Globus pallidus (tissue), 1 donor: ENCODE results near the gene TNFRSF14.
"Not testable (repeated sequence)": the region's sequence is repeated elsewhere in the genome, so short reads cannot be mapped to it uniquely, and the experiment has no call there.

ENCODE experiments used
- DNase-seq: peaks from one replicate; pipeline ENCODE4 v3.0.0-alpha.2; 2015; ENCODE audit warnings: low spot score

Gene TNFRSF14

DNA sequence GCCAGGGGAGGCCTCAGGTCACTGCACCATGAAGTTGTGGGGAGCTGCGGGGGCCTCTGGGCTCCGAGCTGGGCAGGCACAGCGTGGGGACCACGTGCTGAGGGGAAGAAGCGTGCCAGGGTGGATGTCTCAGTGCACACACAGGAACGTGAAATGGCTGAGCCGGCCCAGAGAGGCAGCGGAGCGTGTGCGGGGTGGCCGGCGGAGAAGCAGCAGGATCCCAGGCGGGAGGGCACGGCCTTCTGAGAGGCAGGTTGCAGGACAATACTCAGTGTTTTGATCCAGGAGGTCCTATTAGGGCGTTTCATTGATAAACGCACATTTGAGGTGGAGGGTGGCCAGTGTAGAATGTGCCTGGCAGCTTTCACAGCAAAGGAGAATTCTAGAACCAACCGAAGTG, 12.9 kb downstream of the TNFRSF14 start:
- DNase-seq = no peak

DNA sequence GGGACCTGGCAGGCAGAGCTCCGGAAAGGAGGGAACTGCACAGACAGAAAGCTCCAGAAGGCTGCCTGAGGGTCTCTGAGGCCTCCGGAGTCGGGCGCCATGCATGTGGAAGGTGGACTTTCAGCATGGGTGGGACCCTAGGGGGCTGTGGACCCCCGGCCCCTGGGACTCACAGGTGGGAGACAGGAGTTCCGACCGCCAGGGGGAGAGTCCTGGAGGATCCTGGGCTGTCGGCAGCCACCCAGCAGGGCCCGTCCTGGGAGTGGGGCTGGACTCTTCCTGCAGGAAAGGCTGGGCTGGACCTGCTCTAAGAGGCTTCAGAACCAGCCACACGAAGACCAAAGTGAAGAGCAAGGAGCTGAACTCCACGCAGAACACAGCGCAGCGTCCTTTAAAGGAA, 13.5 kb downstream of the TNFRSF14 start:
- DNase-seq = not testable (repeated sequence)

DNA sequence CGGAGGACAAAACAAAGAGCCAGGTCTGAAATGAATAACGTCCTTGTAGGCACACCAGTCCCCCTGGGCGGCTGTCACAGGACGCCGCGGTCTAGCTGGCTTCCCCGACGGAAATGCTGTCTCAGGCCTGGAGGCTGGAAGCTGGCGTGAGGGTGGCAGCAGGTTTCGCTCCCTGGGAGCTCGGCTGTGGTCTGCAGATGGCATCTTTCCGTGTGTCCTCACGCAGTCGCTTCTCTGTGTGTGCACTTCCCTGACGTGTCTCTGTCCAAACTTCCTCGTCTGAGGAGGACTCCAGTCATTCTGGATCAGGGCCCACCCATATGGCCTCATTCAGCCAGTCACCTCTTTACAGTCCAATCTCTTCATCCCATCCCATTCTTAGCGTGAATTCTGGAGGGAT, 14.2 kb downstream of the TNFRSF14 start:
- no peak for DNase-seq

DNA sequence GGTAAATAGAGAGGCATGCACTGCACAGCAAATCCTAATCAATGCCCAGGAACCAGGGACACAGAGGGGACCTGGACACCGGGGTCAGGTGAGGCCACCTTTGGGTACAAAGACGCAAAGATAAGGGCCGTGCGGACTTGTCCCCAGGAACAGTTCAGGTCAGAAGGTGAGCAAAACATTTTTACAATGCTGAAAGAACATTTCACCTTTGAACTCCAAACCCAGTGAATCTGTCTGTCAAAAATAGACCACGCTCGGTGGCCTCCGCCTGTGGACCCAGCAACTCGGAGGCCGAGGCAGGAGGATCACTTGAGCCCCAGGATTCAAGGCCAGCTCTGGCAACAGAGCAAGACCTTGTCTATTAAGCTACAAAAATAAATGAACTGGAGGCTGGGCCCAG, 15.2 kb downstream of the TNFRSF14 start:
- no peak for DNase-seq

DNA sequence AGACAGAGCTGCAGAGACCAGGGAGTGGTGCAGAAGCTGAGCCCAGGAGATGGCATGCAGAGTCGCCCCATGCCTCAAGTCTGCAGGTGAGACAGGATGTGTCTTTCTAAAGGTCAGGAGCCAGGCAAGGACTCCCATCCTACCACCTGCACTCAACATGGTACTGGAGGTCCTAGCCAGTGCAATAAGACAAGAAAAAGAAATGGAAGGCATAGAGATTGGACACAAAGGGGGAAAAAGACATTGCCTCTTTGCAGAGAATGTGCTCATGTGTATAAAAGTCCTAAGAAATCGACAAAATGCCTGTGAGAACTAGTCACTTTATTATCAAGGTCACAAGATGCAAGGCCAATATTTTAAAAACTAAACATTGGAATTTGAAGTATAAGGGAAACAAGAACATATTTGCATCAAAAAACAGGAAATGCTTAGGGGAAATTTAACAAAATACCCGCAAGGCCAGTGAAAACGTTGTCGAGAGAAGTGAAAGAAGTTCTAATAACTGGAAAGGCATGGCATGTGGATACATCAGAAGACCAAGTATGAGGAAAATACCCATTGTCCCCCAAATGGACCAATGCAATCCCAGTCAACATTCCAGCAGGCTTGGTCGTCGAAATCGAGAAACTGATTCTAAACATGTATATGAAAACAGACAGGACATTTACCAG, 17.2 kb downstream of the TNFRSF14 start:
- no peak for DNase-seq

DNA sequence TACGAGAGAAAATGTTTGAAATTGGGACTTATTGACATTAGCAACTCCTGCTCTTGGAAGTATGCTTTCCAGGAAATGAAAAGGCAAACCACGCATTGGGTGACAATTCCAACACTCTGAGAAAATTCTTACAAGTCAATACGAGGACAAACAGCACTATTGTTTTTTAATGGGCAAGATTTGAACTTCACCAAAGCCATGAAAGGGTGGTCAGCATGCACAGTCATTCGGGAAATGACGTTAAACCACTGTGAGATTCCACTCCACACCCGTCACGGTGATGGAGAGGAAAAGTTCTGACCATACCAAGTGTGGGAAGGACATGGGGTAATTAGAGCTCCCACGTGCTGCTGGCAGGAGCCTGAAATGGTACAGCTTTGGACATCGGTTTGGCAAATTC, 18.2 kb downstream of the TNFRSF14 start:
- no peak for DNase-seq

DNA sequence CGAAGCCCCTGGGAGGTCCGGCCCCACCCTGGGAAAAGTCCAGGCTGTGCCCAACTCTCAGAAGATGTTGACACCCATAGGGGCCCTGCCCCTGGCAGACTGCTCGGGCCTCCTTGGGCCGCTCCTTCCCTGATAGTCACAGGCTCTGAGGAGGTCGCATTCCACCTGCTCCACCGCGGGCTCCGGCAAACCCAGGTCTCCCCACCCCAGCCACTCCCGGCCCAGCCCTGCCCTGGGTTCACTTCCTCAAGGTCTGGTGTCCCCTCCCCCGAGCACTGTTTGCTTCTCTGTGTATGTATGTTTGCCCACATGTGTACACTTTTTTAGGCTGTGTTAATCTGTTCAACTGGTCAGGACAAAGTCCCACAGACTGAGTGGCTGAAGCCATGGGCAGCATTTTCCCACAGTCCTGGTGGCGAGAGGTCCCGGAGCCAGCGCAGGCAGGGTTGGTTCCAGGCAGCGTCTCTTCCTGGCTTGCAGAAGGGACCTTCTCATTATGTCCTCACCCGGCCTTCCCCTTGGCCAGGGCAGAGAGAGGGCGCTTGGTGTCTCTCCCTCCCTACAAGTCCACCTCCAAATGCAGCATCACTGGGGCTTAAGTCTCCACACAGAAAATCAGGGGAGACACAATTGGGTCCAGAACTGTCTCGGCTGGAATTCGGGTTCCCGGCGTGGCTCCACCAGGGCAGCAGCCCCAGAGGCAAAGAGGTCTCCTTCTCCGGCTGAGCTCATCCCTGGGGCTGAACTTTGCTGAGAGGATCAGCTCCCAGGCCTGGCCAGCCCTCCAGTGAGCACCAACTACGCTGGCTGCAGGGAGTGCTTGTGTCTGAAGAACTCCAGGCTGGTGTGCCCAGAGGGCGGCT, 19.9 kb downstream of the TNFRSF14 start:
- DNase-seq = no peak

DNA sequence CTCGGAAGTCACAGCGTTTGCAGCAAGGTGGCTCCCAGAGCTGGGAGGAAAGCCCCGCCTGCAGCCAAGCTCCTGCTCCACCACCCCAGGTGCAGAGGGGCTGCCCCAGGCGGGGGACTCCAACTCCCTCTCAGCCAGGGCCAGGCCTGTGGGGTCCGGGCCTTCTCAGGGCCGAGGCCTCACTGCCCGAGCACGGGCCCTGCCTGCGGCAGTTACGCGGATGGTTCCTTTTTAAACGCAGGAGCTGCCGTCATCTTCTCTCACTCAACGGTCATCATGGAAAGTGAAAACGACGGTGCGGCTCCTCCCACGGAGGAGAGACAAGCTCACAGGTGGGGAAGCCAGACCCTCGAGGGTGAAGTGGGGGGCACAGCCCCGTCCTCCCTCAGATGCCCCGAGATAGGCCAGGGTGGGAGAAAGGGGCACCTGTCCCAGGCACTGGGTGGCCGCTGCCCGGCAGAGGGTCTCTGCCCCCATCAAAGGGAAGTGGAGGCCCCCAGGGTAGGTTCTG, 21.4 kb downstream of the TNFRSF14 start:
- DNase-seq = not testable (repeated sequence)

DNA sequence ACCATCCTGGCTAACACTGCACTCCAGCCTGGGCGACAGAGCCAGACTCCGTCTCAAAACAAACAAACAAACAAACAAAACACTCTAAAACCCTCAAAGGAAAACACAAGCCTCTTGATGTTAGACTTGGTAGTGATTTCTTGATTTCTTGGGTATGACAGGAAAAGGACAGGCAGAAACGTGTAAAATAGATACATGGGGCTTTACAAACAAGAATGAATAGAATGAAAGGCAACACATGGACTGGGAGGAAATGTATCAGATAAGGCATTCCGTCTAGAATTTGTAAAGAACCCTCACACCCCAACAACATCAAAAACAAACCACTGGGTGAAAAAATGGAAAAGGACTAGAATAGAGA, 22.6 kb downstream of the TNFRSF14 start:
- DNase-seq = no peak

DNA sequence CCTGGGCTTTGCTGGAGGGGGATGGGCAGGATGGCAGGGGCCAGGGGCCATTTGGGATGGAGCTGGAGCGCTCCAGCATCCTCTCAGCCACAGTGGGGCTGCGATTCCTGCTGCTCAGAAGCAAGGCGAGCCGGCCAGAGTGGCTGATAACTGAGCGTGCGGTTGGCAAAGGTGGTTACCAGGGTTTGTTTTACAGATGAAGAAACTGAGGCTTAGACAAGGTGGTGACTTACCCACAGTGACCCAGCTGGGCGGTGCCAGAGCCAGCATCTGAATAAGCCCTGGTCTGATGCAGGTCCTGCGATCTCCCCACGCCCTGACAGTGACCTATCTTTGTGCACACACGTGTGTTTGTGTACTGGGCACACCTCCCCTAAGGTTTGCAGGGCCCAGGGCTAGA, 24.5 kb downstream of the TNFRSF14 start:
- no peak for DNase-seq

DNA sequence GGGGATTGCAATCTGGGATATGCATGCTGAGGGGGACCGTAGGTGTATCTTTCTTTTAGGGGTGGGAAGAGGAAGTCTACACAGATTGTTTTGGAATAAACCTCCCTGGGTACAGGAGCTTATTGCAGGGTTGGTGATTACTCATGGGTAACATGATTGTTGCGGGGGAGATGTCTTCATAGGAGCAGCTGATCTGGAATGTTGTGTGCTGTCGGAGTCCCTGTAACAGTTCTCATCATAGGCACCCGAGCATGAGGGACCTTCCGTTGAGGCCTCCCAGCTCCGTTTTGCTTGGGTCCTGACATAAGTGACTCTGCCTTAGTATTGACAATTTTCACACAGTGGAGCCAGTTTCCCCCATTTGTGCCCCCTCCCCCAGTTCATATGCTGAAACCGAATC, 26.2 kb downstream of the TNFRSF14 start:
- no peak for DNase-seq

DNA sequence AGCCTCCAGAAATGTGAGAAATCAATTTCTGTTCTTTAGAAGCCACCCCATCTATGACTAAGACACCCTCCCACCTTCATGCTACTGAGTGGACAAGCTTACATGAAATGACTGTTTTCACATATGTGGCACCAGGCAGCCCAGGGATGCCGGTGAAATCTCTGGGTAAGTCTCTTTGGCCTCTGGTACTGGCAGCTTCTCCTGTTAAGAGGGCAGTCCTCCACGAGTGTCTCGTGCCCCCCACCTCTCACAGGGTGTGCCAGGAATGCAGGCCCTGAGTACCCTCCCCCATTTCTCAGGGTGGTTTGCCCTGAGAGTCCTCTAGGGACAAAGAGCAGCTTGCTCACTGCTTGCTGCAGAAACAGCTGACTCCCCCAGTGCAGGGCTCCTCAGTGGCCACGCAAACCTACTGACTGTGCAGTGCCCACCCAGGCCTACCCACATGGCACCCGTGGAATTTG, 27.2 kb downstream of the TNFRSF14 start:
- DNase-seq = no peak

DNA sequence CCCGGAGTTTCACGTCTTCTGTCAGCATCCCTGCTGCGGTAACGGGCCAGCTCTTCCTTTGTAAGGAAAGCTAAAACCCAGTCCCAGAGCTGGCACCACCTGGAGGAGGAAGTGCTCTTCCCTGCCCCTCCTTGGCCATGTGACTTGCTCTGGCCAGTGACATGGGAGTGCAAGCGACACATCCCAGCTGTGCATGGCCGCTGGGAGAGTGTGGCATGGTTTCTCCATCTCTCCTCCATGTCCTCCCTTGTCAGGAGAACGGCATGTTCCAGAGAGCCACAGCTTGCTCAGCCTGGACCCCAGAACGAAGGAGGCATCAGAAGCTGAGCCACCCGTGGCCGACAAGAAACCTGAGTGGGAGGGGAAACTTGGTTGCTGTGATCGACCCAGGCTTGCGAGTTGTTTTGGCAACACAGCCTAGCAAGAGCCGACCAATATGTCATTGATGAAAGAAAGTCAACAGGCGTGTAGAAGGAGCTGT, 27.7 kb downstream of the TNFRSF14 start:
- DNase-seq = no peak

DNA sequence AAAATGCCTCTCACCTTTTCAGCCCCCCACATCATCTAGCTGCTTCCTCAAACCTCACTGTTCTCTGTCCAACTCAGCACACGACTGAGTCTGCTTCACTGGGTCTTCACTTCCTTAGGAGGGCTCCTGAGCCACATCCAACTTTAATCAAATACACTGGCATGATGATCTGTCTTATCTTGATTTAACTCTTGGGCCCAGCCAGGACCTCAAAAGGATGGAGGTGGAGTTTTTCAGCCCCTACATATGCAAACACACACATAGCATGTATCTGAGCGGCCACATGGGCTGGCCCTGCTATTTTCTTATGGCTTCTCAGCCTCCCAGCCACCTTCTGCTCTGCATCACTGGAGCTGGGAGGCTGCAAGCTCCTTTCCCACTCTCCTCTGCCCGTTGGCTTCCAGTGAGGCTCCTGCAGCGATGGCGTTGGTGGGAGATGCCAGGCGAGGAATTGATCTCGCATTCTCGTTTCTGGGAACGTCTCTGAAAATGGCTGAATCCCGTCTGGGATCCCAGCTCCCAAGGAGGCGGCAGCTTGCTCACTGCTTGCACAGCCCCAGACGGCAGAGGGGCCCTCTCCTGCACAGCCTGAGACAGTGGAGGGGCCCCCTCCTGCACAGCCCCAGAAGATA, 28.6 kb downstream of the TNFRSF14 start:
- no peak for DNase-seq

DNA sequence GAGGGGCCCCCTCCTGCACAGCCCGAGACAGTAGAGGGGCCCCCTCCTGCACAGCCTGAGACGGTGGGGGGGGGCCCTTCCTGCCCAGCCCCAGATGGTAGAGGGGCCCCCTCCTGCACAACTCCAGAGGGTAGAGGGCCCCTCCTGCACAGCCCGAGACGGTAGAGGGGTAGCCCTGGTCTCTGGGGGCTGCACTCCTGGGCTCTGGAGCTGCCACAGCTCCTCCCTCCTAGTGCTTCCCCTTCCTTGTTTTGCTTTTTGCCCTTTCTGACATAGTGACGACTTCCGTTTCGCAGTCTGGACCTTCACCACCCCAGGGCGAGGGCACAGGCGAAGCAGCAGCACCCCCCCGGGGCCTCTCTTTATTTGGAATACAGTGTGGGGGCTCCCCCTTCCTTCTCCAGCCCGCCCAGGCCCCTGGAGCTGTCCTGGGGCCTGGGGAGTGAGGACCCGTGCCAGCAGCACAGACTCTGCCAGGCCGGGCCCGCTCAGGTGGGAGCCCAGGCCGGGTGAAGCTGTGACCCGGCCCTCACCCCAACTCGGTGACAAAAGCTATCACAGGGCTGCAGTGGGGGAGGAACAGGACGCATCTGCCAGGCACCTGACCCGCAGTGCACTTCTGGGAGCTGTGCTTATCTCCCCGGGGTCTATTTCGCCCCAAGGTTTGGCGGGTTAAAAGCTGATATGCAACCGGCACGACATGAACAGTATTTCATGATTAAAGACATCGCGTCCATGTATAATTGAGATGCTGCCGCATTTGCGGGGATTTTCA, 29.3 kb downstream of the TNFRSF14 start:
- peak; percentile 68 for DNase-seq

DNA sequence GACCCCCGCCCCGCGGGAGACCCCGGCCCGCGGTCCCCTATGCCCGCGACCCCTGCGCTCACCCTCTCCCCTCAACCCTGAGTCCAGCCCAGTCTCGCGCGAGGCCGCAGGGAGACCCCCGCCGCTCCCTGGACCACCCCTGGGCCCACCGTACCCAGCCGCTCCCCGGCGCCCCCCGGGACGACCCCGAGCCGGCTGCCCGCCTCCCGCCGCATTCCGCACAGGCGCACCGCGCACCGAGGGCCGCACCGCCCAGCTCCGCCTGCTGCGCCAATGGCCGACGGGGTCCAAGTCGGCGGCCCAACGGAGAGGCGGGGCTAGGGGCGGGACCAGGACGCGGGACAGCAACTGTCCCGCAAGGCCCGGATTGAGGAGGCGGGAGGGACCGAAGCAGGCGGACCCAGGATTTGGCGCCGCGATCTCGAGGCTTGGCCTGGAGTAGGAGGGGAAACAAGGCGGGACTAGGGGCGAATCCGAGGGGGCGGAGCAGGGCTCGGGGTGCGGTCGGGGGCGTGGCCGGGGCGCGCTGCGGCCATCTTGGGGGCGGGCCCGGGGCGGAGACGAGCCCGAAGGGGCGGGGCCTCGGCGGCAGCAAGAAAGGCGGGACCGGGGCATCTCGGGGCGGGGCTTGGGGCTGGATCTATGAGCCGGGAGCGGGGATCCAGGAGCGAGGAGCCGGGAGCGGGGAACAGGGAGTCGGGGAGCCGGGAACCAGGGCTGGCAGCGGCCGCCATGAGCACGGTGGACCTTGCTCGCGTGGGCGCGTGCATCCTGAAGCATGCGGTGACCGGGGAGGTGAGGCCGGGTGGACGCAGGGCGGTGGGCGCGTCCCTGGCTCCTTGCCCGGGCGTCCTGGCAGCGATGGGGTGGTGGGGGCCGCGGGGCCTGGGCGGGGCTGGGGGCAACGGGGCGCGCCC, 30.2 kb downstream of the TNFRSF14 start, which contains the start of gene PRXL2B:
PRXL2B (plus strand) TSS at position 624 of the 917 bp plus-strand sequence; CDS start at position 733, 109 bp downstream.
- peak; percentile 99 for DNase-seq

DNA sequence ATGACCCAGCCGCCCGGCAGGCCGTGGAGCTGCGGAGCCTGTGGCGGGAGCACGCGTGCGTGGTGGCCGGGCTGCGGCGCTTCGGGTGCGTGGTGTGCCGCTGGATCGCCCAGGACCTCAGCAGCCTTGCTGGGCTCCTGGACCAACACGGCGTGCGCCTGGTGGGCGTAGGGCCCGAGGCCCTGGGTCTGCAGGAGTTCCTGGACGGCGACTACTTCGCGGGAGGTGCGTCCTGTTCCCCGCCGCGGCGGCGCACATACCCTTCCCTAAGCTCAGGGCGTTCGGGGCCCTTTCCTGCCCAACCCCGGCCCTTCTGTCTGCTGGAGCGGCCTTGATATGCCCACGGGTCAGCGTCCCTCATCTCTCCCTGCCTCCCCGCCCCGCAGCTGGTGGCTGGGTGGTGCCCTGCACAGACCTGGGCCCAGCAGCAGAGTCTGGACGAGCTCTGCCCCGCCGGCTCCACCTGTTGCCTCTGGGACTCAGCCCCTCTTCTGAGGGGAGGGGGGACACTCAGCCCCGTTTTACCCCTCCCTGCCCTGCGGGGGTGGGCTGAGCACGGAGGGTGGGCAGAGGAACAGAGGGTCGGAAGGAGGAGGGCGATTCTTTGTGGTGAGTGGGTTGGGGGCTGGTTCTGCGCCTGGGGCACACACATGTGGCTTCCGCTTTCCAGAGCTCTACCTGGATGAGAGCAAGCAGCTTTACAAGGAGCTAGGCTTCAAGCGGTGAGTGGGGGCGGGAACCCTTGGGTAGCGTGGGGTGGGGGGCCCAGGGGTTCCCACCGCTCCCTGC, 31.1 kb downstream of the TNFRSF14 start:
- no peak for DNase-seq

DNA sequence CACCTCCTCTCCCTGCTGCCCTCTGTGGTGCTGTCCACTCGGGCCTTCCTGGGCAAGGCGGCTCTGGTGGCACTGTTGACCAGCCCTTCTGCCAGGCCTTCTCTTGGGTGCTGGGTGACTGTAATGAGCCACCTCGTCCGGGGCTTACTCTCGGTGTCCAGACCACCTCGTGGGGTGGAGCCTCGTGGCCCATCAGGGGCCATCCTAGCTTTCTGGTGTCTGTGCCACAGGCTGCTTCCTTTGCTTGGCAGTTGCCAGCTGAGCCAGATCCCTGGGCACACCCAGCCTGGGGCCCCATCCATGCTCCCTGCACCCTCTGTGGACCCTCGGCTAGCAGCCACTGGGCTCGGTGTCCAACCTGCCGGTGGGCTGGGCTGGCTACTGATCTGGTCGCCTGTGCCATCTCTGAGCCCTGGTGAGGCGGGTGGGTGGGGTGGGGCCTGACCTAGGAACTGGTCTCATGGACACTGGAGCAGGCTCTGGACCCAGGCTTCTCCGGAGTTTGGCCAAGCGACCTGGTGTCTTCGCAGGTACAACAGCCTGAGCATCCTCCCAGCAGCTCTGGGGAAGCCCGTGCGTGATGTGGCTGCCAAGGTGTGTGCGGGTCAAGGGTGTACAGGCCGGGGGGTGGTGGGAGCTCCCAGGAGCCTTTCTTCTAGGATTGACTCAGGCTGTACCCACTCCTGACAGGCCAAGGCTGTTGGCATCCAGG, 31.8 kb downstream of the TNFRSF14 start:
- DNase-seq = no peak
